Thymus (tissue), 11 donors: Measurements from ENCODE around the gene DMWD. TPM values are rescaled to one million over a fixed set of nuclear protein-coding genes. Genes with fewer than 3 reads are reported as not detected.
A peak's percentile ranks its signal among the peaks of the same experiment; 100 is the strongest.

Source experiments
- DNase-seq, 9 donors: peaks; one replicate each; pipeline ENCODE4 v3.0.0-alpha.2; 2013; ENCODE audit warnings: low spot score in 9 of 9, low read depth in 6 of 9, missing footprints in 1 of 9
- H3K27ac ChIP-seq, 2 donors: one replicate each; pipeline ENCODE4 v1.5.1; 2013; ENCODE audit warnings: control low read depth in 1 of 2, low read depth in 1 of 2, low read length in 1 of 2, mild to moderate bottlenecking in 1 of 2, moderate library complexity in 1 of 2
- H3K27me3 ChIP-seq, 2 donors: one replicate each; pipeline ENCODE4 v1.5.1; 2013; ENCODE audit warnings: low read length in 1 of 2; ENCODE audit not compliant: control insufficient read depth in 2 of 2, insufficient read depth in 1 of 2
- H3K36me3 ChIP-seq, 2 donors: one replicate each; pipeline ENCODE4 v1.5.1; 2013; ENCODE audit warnings: low read length in 1 of 2, mild to moderate bottlenecking in 1 of 2, moderate library complexity in 1 of 2; ENCODE audit not compliant: control insufficient read depth in 2 of 2, insufficient read depth in 2 of 2
- H3K4me1 ChIP-seq, 2 donors: one replicate each; pipeline ENCODE4 v1.5.1; 2013; ENCODE audit warnings: low read length in 2 of 2; ENCODE audit not compliant: control insufficient read depth in 2 of 2, insufficient read depth in 2 of 2
- H3K4me3 ChIP-seq, 2 donors: one replicate each; pipeline ENCODE4 v1.5.1; 2013; ENCODE audit warnings: low read length in 2 of 2, control low read depth in 1 of 2, mild to moderate bottlenecking in 1 of 2
- H3K9me3 ChIP-seq, 2 donors: one replicate each; pipeline ENCODE4 v1.5.1; 2013; ENCODE audit warnings: low read length in 1 of 2, mild to moderate bottlenecking in 1 of 2; ENCODE audit not compliant: control insufficient read depth in 2 of 2, insufficient read depth in 1 of 2
- WGBS: extraction: QIAGEN DNeasy Blood & Tissue Kit; methylation state at CpG from one replicate; pipeline ENCODE4 v1.1.7; 2013; 5-methylcytosine and 5-hydroxymethylcytosine counted together
- polyA plus RNA-seq: library from polyadenylated mRNA; stranded (reverse); fragments of 200-250 nt; gene quantifications from one replicate; pipeline ENCODE4 v1.2.3, GENCODE V29; 2013
- total RNA-seq: library from RNA; stranded (reverse); fragments of 120-200 nt; gene quantifications from one replicate; pipeline ENCODE4 v1.2.4, GENCODE V29; 2013
- donor health status: healthy.

The DMWD gene
- total and polyA plus RNA-seq, 2 donors = 12.4 to 18.1 TPM

- Histone ChIP-seq H3K27me3 (peaks cover 0 to 46% of the 10 kb centered on the region in 2 donors), H3K4me3 (no peak overlapping the region), H3K36me3 (no peaks in the 10 kb centered on the region), H3K27ac (no peak overlapping the region), H3K9me3 (no peaks in the 10 kb centered on the region), H3K4me1 (peaks cover 4 to 8% of the 10 kb centered on the region in 2 donors)
- WGBS = 13% methylated on average over 10 of the region's 10 CpGs
- DNase-seq = peak in 7 of 9 donors; percentile 39 to 82 (median 54)
Measured at GRCh38 chr19:45798995-45799517, 6.4 kb upstream of the DMWD start.

- no peak for DNase-seq
- no peak overlapping the region for H3K4me3 ChIP-seq
- no peak overlapping the region for H3K27ac ChIP-seq
- H3K9me3 ChIP-seq = no peaks in the 10 kb centered on the region
- H3K4me1 ChIP-seq = peaks cover 18 to 32% of the 10 kb centered on the region in 2 donors
- peaks cover 0 to 29% of the 10 kb centered on the region in 2 donors for H3K27me3 ChIP-seq
- 84% methylated on average over 2 of the region's 2 CpGs for WGBS
- H3K36me3 ChIP-seq = peaks cover under 1 to 6% of the 10 kb centered on the region in 2 donors
Measured at GRCh38 chr19:45794627-45795026, 2.0 kb upstream of the DMWD start.

DNA sequence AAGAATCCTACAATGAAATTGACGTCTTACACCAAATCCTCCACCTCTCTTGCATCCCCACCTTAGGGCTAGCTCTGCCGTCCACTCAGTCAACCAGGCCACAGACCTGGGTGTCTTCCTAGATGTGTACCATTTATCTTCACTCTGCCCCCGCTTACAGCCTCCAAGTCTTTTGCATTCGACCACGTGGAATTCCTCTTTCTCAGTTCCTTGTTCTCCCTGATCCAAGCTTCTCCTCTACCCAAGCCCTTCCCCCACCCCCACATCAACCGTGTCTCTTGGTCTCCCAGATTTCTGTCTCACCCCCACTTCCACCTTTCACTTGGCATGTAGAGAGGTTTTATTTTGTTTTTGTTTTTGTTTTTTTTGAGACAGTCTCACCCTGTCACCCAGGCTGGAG is 1.2 kb upstream of the DMWD start:
- Histone ChIP-seq H3K36me3 (peaks cover 7 to 13% of the 10 kb centered on the region in 2 donors), H3K27ac (no peak overlapping the region), H3K4me1 (peaks cover 14 to 25% of the 10 kb centered on the region in 2 donors), H3K9me3 (no peaks in the 10 kb centered on the region), H3K4me3 (no peak overlapping the region), H3K27me3 (peaks cover 0 to 29% of the 10 kb centered on the region in 2 donors)
- 28% methylated on average over 6 of the region's 6 CpGs for WGBS
- DNase-seq = no peak

DNA sequence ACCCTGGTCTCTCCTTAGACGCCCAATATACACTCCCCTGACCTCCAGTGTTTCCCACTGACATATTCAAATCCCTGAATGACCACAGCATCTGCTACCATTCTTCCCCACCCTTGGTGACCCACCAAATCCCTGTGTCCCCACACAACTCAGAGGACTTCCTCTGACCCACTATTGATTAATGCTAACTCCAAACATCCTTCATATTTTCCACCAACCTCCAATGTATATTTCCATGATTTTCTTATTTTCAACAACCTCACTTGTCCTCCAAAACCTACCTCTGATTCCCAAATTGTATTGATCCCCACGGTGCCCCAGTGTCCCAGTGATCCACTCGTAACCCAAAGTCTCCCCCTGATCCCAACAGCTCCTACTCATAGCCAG is 526 bp upstream of the DMWD start:
- H3K27ac ChIP-seq = no peak overlapping the region
- no peaks in the 10 kb centered on the region for H3K9me3 ChIP-seq
- DNase-seq = no peak
- H3K4me1 ChIP-seq = peaks cover 14 to 24% of the 10 kb centered on the region in 2 donors
- H3K27me3 ChIP-seq = peaks cover 0 to 32% of the 10 kb centered on the region in 2 donors
- H3K36me3 ChIP-seq = peaks cover 14 to 20% of the 10 kb centered on the region in 2 donors
- WGBS = 51% methylated on average over 3 of the region's 3 CpGs
- peak overlapping the region in 1 of 2 donors; percentile 86 for H3K4me3 ChIP-seq

GRCh38 chr19:45791744-45792469 is 738 bp downstream of the DMWD start:
- H3K27me3 ChIP-seq = peaks cover 0 to 33% of the 10 kb centered on the region in 2 donors
- peak overlapping the region; percentile 63 to 86 for H3K4me3 ChIP-seq
- no peaks in the 10 kb centered on the region for H3K9me3 ChIP-seq
- H3K36me3 ChIP-seq = peaks cover 26 to 30% of the 10 kb centered on the region in 2 donors
- no peak overlapping the region for H3K27ac ChIP-seq
- 9% methylated on average over 31 of the region's 31 CpGs for WGBS
- DNase-seq = no peak
- peaks cover 14 to 24% of the 10 kb centered on the region in 2 donors for H3K4me1 ChIP-seq

DNA sequence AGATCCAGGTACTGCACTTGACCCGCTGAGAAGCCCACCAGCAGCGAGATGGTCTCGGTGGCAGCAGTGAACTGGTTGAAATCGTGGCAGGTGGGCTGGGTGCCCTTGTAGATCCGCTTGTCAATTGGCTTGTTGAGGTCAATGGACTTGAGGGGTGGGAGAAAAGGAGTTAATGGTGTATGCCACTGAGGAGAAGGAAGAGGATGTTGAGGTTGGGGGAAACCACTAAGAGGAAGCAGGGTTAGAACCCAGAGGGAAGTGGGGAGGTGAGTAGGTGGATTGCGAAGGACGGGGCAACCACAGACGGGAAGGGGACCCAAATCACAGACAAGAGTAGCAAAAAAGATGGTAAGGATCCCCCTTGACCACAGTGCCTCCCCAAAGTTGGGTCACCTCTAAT is 1.7 kb downstream of the DMWD start:
- DNase-seq = peak in 1 of 9 donors; percentile 63
- H3K4me3 ChIP-seq = peak overlapping the region in 1 of 2 donors; percentile 63
- H3K9me3 ChIP-seq = no peaks in the 10 kb centered on the region
- H3K36me3 ChIP-seq = peaks cover 35 to 39% of the 10 kb centered on the region in 2 donors
- H3K27ac ChIP-seq = no peak overlapping the region
- H3K4me1 ChIP-seq = peaks cover 14 to 24% of the 10 kb centered on the region in 2 donors
- 14% methylated on average over 8 of the region's 8 CpGs for WGBS
- peaks cover 0 to 36% of the 10 kb centered on the region in 2 donors for H3K27me3 ChIP-seq

DNA sequence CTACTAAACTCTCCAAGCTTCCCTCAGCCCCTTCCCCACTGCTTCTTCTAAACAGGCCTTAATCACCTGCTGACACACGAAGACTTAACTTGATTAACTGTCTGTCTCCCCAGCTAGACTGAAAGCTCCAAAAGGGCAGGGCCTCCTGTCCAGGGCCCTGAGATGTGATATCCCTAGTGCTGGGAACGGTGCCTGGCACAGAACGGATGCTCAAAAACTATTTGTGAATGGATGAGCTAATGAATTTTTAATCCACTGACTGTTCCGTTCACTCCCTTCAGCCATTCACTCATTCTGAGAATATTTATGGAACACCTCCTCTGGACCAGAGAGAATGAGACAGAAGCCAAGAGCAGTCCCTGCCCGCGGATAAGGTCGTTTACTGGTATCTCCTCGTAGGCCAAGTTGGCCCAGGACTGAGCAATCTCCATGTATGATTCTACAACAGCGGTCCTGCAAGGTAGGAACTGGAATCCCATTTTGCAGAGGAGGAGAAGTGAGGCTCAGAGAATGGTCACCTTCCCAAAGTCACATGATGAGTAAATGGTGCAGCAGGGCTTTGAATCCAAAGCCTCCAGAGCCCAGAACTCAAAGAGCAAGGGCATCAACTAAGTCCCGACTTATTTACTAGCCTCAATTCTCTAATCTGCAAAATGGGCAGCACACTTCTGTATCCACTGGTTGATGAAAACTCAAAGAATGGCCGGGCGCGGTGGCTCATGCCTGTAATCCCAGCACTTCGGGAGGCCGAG is 3.4 kb downstream of the DMWD start:
- 98% methylated on average over 15 of the region's 15 CpGs for WGBS
- H3K4me3 ChIP-seq = no peak overlapping the region
- H3K9me3 ChIP-seq = no peaks in the 10 kb centered on the region
- no peak overlapping the region for H3K27ac ChIP-seq
- H3K4me1 ChIP-seq = peaks cover 14 to 24% of the 10 kb centered on the region in 2 donors
- DNase-seq = no peak
- peaks cover 48% of the 10 kb centered on the region in 2 donors for H3K36me3 ChIP-seq
- H3K27me3 ChIP-seq = peaks cover 0 to 30% of the 10 kb centered on the region in 2 donors

GRCh38 chr19:45786533-45786894 is 6.1 kb downstream of the DMWD start:
- peaks cover 48 to 52% of the 10 kb centered on the region in 2 donors for H3K36me3 ChIP-seq
- WGBS = 97% methylated on average over 21 of the region's 21 CpGs
- H3K27me3 ChIP-seq = peaks cover 0 to 47% of the 10 kb centered on the region in 2 donors
- H3K9me3 ChIP-seq = peaks cover 0 to 4% of the 10 kb centered on the region in 2 donors
- no peak overlapping the region for H3K4me3 ChIP-seq
- peaks cover 5 to 10% of the 10 kb centered on the region in 2 donors for H3K4me1 ChIP-seq
- no peak for DNase-seq
- no peak overlapping the region for H3K27ac ChIP-seq
